Neural progenitor cell (in vitro differentiated cells): Measurements from ENCODE around the gene MYOG. TPM values are rescaled to one million over a fixed set of nuclear protein-coding genes. Genes with fewer than 3 reads are reported as not detected.

Source experiments
- DNase-seq: peaks from one replicate; pipeline ENCODE4 v3.0.0-alpha.2; 2016; ENCODE audit warnings: low spot score
- H2AFZ ChIP-seq: fragments of 200-600 bp; sonication (generic); replicated peaks from 2 replicates; pipeline ENCODE4 v1.6.1; 2016; ENCODE audit warnings: antibody characterized with exemption
- H3F3A ChIP-seq: fragments of 200-600 bp; sonication (generic); 2 replicates; pipeline ENCODE4 v1.6.1; 2016; ENCODE audit warnings: antibody characterized with exemption, low read depth
- H3K27ac ChIP-seq: fragments of 200-600 bp; sonication (generic); 2 replicates; pipeline ENCODE4 v1.5.1; 2016; ENCODE audit warnings: mild to moderate bottlenecking
- H3K27me3 ChIP-seq: fragments of 200-600 bp; sonication (generic); 2 replicates; pipeline ENCODE4 v1.6.1; 2016; ENCODE audit warnings: mild to moderate bottlenecking, moderate library complexity
- H3K36me3 ChIP-seq: fragments of 200-600 bp; sonication (generic); 2 replicates; pipeline ENCODE4 v1.5.1; 2016
- H3K4me1 ChIP-seq: fragments of 200-600 bp; sonication (generic); 2 replicates; pipeline ENCODE4 v1.6.1; 2016; ENCODE audit warnings: mixed run types
- H3K4me2 ChIP-seq: fragments of 200-600 bp; sonication (generic); 2 replicates; pipeline ENCODE4 v1.6.1; 2016
- H3K4me3 ChIP-seq: fragments of 200-600 bp; sonication (generic); 2 replicates; pipeline ENCODE4 v1.5.1; 2016
- H3K79me2 ChIP-seq: fragments of 200-600 bp; sonication (generic); 2 replicates; pipeline ENCODE4 v1.6.1; 2016; ENCODE audit warnings: low read depth
- H3K9ac ChIP-seq: fragments of 200-600 bp; sonication (generic); 2 replicates; pipeline ENCODE4 v1.6.1; 2016
- H3K9me3 ChIP-seq: fragments of 200-600 bp; sonication (generic); 2 replicates; pipeline ENCODE4 v1.5.1; 2016; ENCODE audit warnings: low read depth
- H4K20me1 ChIP-seq: fragments of 200-600 bp; sonication (generic); 2 replicates; pipeline ENCODE4 v1.6.1; 2016; ENCODE audit warnings: low read depth
- H3K27ac Mint-ChIP-seq: 3 replicates; pipeline ENCODE4 v1.8.0; 2021; ENCODE audit warnings: mixed read lengths
- H3K27me3 Mint-ChIP-seq: 2 replicates; pipeline ENCODE4 v1.8.0; 2022; ENCODE audit warnings: low read depth, mild to moderate bottlenecking, inconsistent platforms, moderate library complexity, mixed read lengths; ENCODE audit not compliant: insufficient read depth
- H3K36me3 Mint-ChIP-seq: 3 replicates; pipeline ENCODE4 v1.8.0; 2021; ENCODE audit warnings: mixed read lengths
- H3K4me1 Mint-ChIP-seq: 3 replicates; pipeline ENCODE4 v1.8.0; 2021; ENCODE audit warnings: mixed read lengths
- H3K4me3 Mint-ChIP-seq: 3 replicates; pipeline ENCODE4 v1.8.0; 2021; ENCODE audit warnings: mild to moderate bottlenecking, moderate library complexity, mixed read lengths
- H3K9me3 Mint-ChIP-seq: 3 replicates; pipeline ENCODE4 v1.8.0; 2020; ENCODE audit warnings: mixed read lengths
- EZH2 ChIP-seq: fragments of 200-600 bp; sonication (generic); IDR thresholded peaks from 2 replicates; pipeline ENCODE4 v1.6.1; 2017; ENCODE audit warnings: antibody characterized with exemption, mild to moderate bottlenecking, moderate library complexity
- EZH2phosphoT487 ChIP-seq: fragments of 200-600 bp; sonication (generic); IDR thresholded peaks from 2 replicates; pipeline ENCODE4 v1.6.1; 2017; ENCODE audit warnings: antibody characterized with exemption
- total RNA-seq: library from RNA; depleted of rRNA; stranded (reverse); fragments of >200 nt; gene quantifications from 2 replicates; pipeline ENCODE4 v1.2.3, GENCODE V29; 2015; ENCODE audit warnings: low replicate concordance
- TF ChIP-seq, protein P1 (sequence below): fragments of 200-600 bp; sonication (generic); IDR thresholded peaks from 2 replicates; pipeline ENCODE4 v1.5.1; 2017; ENCODE audit warnings: antibody characterized with exemption, mild to moderate bottlenecking

The MYOG gene
- total RNA-seq, 1 donor from 2014 or later, result not detected

DNA sequence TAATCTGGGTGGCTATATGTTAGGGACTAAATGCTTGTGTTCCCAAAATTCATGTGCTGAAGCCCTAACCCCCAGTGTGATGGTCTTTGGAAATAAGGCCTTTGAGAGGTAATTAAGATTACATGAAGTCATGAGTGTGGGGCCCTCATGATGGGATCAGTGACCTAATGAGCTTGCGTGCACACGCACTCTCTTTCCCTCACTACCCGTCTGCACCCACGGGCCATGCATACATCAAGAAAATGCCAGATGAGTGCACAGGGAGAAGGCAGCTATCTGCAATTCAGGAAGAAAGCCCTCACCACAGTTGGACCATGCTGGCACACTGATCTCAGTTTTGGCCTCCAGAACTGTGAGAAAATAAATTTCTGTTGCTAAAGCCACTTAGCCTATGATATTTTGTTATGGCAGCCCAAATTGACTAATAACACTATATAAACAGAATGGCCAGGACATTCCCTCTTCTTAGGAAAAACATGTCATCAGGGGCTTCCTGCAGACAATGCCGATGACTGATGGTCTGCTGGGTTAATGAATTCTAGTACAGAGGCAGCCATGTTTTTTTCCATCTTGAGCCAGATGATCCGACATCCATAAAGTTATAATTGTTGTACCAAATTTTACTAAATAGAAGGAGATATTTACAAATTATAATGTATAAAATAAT, 18.1 kb upstream of the MYOG start:
- peaks cover 28% of the 10 kb centered on the region for H3K27me3 ChIP-seq
- DNase-seq, result no peak
- no peaks in the 10 kb centered on the region for H4K20me1 ChIP-seq
- no peaks in the 10 kb centered on the region for H3K79me2 ChIP-seq
- no peak overlapping the region for H3K9ac ChIP-seq
- TF ChIP-seq, protein P1, sequence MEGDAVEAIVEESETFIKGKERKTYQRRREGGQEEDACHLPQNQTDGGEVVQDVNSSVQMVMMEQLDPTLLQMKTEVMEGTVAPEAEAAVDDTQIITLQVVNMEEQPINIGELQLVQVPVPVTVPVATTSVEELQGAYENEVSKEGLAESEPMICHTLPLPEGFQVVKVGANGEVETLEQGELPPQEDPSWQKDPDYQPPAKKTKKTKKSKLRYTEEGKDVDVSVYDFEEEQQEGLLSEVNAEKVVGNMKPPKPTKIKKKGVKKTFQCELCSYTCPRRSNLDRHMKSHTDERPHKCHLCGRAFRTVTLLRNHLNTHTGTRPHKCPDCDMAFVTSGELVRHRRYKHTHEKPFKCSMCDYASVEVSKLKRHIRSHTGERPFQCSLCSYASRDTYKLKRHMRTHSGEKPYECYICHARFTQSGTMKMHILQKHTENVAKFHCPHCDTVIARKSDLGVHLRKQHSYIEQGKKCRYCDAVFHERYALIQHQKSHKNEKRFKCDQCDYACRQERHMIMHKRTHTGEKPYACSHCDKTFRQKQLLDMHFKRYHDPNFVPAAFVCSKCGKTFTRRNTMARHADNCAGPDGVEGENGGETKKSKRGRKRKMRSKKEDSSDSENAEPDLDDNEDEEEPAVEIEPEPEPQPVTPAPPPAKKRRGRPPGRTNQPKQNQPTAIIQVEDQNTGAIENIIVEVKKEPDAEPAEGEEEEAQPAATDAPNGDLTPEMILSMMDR, result no peak
- TF ChIP-seq EZH2phosphoT487, result no peak
- no peak for TF ChIP-seq EZH2
- no peak overlapping the region for H2AFZ ChIP-seq
- H3K9me3 Mint-ChIP-seq, result peaks cover 3% of the 10 kb centered on the region
- H3K4me1 Mint-ChIP-seq, result peaks cover 3% of the 10 kb centered on the region
- H3K4me2 ChIP-seq, result no peak overlapping the region
- H3K36me3 Mint-ChIP-seq, result no peaks in the 10 kb centered on the region
- H3K27ac ChIP-seq, result no peak overlapping the region
- H3K4me3 Mint-ChIP-seq, result no peak overlapping the region
- no peaks in the 10 kb centered on the region for H3K4me1 ChIP-seq
- H3K27me3 Mint-ChIP-seq, result peaks cover 4% of the 10 kb centered on the region
- no peak overlapping the region for H3K27ac Mint-ChIP-seq
- H3K9me3 ChIP-seq, result no peaks in the 10 kb centered on the region
- H3K36me3 ChIP-seq, result no peaks in the 10 kb centered on the region
- H3F3A ChIP-seq, result no peaks in the 10 kb centered on the region
- no peak overlapping the region for H3K4me3 ChIP-seq

DNA sequence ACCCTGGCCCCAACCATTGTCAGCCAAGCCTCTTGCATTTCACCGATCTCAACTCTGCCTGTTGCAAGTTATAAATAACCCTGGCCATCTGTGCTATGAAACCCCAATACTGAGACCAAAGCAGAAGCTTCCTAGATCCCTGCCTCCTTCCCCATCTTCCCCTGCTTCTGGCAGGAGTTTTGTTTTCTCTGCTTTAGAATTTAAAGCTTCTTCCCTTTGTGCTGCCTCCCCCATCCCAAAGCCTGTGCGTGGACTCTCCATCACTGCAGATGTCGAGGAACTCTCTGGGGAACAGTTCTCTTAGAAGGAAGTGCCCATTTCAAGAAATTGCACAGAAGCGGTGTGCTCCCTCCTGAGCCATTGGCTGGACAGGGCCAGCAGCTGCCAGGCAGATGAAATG, 17.4 kb upstream of the MYOG start:
- Mint-ChIP-seq H3K36me3 (no peaks in the 10 kb centered on the region), H3K4me1 (peaks cover 3% of the 10 kb centered on the region), H3K27me3 (peaks cover 4% of the 10 kb centered on the region), H3K9me3 (peaks cover 3% of the 10 kb centered on the region), H3K27ac (no peak overlapping the region), H3K4me3 (no peak overlapping the region)
- DNase-seq, result no peak
- Histone ChIP-seq H3K27ac (no peak overlapping the region), H3K4me1 (no peaks in the 10 kb centered on the region), H4K20me1 (no peaks in the 10 kb centered on the region), H3K4me2 (no peak overlapping the region), H2AFZ (no peak overlapping the region), H3F3A (no peaks in the 10 kb centered on the region), H3K4me3 (no peak overlapping the region), H3K36me3 (no peaks in the 10 kb centered on the region), H3K27me3 (peaks cover 21% of the 10 kb centered on the region), H3K9ac (no peak overlapping the region), H3K9me3 (no peaks in the 10 kb centered on the region), H3K79me2 (no peaks in the 10 kb centered on the region)
- TF ChIP-seq EZH2, result no peak
- TF ChIP-seq, protein P1, result no peak
- no peak for TF ChIP-seq EZH2phosphoT487

DNA sequence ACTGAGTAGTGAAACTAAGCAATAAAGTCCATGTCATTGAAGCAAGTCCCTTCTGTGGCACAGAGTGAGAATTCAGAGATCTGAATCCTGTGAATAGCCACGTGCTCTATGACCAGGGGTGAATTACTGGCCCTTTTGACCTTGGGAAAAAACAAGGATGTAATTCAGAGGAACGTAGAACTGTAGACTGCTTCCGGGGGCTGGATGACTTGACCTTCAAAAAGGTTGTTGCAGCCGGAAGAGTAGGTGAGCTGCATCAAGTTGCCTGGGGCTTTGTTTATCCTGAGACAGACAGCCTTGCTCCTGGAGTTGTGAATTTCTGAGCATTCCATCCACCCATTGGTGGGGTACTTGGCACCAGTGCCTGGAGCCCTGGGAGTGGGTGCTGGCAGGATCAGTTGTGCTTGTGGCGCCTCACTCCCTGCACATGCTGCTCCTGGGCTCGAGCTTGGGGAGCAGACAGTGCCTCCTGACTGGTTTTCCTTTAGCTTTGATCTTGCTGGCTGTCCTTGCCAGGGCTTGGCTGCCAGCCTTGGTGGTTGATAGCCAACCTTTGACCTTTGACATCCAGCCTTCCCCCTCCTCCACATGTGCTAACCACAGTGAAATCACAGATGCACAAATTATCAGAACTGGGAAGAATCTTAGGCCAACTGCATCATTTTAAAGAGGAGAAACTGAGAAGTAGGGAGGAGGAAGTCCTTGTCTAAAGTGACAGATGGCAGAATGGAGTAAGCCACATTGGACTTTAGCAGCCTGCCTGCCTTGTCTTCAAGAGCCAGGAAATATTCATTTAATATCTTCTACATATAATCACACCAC, 16.2 kb upstream of the MYOG start:
- Histone ChIP-seq H3K4me3 (no peak overlapping the region), H3K36me3 (no peaks in the 10 kb centered on the region), H3K27ac (no peak overlapping the region), H3K4me1 (no peaks in the 10 kb centered on the region), H4K20me1 (no peaks in the 10 kb centered on the region), H2AFZ (no peak overlapping the region), H3K4me2 (no peak overlapping the region), H3K27me3 (peaks cover 9% of the 10 kb centered on the region), H3K9ac (no peak overlapping the region), H3F3A (no peaks in the 10 kb centered on the region), H3K79me2 (no peaks in the 10 kb centered on the region), H3K9me3 (no peaks in the 10 kb centered on the region)
- Mint-ChIP-seq H3K27me3 (peaks cover 4% of the 10 kb centered on the region), H3K4me3 (no peak overlapping the region), H3K9me3 (peaks cover 10% of the 10 kb centered on the region), H3K36me3 (no peaks in the 10 kb centered on the region), H3K27ac (no peak overlapping the region), H3K4me1 (peaks cover 3% of the 10 kb centered on the region)
- no peak for DNase-seq
- TF ChIP-seq, protein P1, result no peak
- TF ChIP-seq EZH2, result no peak
- TF ChIP-seq EZH2phosphoT487, result no peak
